Neural cell (in vitro differentiated cells): ENCODE results near the gene PEX7. TPM values are rescaled to one million over a fixed set of nuclear protein-coding genes. Genes with fewer than 3 reads are reported as not detected.

Experiments used
- H2AFZ ChIP-seq: fragments of 200-600, 300-800 bp; sonication (generic), shearing (Covaris generic); 2 replicates; pipeline ENCODE4 v1.6.0; 2014; ENCODE audit warnings: low read depth, mild to moderate bottlenecking, antibody characterized with exemption, low read length, moderate library complexity
- H3F3A ChIP-seq: fragments of 200-600 bp; shearing (Covaris generic); 2 replicates; pipeline ENCODE4 v1.6.1; 2016; ENCODE audit warnings: mild to moderate bottlenecking, moderate library complexity, mixed read lengths, antibody characterized with exemption, low read length; ENCODE audit not compliant: insufficient read depth, poor library complexity, severe bottlenecking
- H3K27ac ChIP-seq: fragments of 200-600, 300-800 bp; sonication (generic), shearing (Covaris generic); 2 replicates; pipeline ENCODE4 v1.5.1; 2014; ENCODE audit warnings: mild to moderate bottlenecking, low read length, moderate library complexity
- H3K27me3 ChIP-seq: fragments of 300-800, 200-600 bp; sonication (generic), shearing (Covaris generic); 2 replicates; pipeline ENCODE4 v1.6.0; 2014; ENCODE audit warnings: mild to moderate bottlenecking, low read depth, low read length, moderate library complexity; ENCODE audit not compliant: insufficient read depth
- H3K36me3 ChIP-seq: fragments of 300-800, 200-600 bp; sonication (generic), shearing (Covaris generic); 2 replicates; pipeline ENCODE4 v1.5.1; 2014; ENCODE audit warnings: mild to moderate bottlenecking, antibody characterized with exemption, low read length, moderate library complexity; ENCODE audit not compliant: insufficient read depth
- H3K4me2 ChIP-seq: fragments of 300-800, 200-600 bp; sonication (generic), shearing (Covaris generic); 2 replicates; pipeline ENCODE4 v1.6.0; 2014; ENCODE audit warnings: mild to moderate bottlenecking, low read length
- H3K4me3 ChIP-seq: fragments of 300-800, 200-600 bp; sonication (generic), shearing (Covaris generic); 2 replicates; pipeline ENCODE4 v1.5.1; 2014; ENCODE audit warnings: mild to moderate bottlenecking, low read length, moderate library complexity
- H3K79me2 ChIP-seq: fragments of 200-600 bp; shearing (Covaris generic); replicated peaks from 2 replicates; pipeline ENCODE4 v1.6.0; 2014; ENCODE audit warnings: mild to moderate bottlenecking, low read length, moderate library complexity; ENCODE audit not compliant: insufficient read depth
- H3K9ac ChIP-seq: fragments of 300-800, 200-600 bp; sonication (generic), shearing (Covaris generic); 2 replicates; pipeline ENCODE4 v1.6.1; 2016; ENCODE audit warnings: mild to moderate bottlenecking, low read length, mixed read lengths
- H3K9me2 ChIP-seq: fragments of 200-600 bp; shearing (Covaris generic); 2 replicates; pipeline ENCODE4 v1.6.1; 2016; ENCODE audit warnings: mild to moderate bottlenecking, low read length, mixed read lengths; ENCODE audit not compliant: insufficient read depth
- H3K9me3 ChIP-seq: fragments of 200-600, 300-800 bp; sonication (generic), shearing (Covaris generic); 2 replicates; pipeline ENCODE4 v1.6.1; 2016; ENCODE audit warnings: mild to moderate bottlenecking, mixed run types, low read length, moderate library complexity, mixed read lengths
- H4K20me1 ChIP-seq: fragments of 200-600 bp; shearing (Covaris generic); 2 replicates; pipeline ENCODE4 v1.6.1; 2016; ENCODE audit warnings: mild to moderate bottlenecking, mixed run types; ENCODE audit not compliant: insufficient read depth
- CTCF ChIP-seq: fragments of 450-650 bp; IDR thresholded peaks from 2 replicates; pipeline ENCODE4 v1.5.1; 2014; ENCODE audit warnings: antibody characterized with exemption, mild to moderate bottlenecking, moderate library complexity; ENCODE audit not compliant: poor library complexity, severe bottlenecking
- EP300 ChIP-seq: fragments of 450-650 bp; conservative IDR thresholded peaks from 2 replicates; pipeline ENCODE4 v1.6.1; 2014; ENCODE audit warnings: antibody characterized with exemption, mild to moderate bottlenecking, moderate library complexity; ENCODE audit not compliant: poor library complexity, severe bottlenecking
- EZH2 ChIP-seq: fragments of 200-600, 300-800 bp; shearing (Covaris generic), sonication (generic); IDR thresholded peaks from 2 replicates; pipeline ENCODE4 v1.6.1; 2014; ENCODE audit warnings: antibody characterized with exemption, low read length, borderline replicate concordance, mild to moderate bottlenecking; ENCODE audit not compliant: insufficient read depth, poor library complexity, severe bottlenecking
- POLR2AphosphoS5 ChIP-seq: IDR thresholded peaks from 2 replicates; pipeline ENCODE4 v1.6.1; 2012
- RAD21 ChIP-seq: fragments of 450-650 bp; conservative IDR thresholded peaks from 2 replicates; pipeline ENCODE4 v1.6.1; 2014; ENCODE audit warnings: antibody characterized with exemption, mild to moderate bottlenecking, moderate library complexity
- REST ChIP-seq: IDR thresholded peaks from 2 replicates; pipeline ENCODE4 v1.6.1; 2012; ENCODE audit warnings: borderline replicate concordance
- SMC3 ChIP-seq: fragments of 450-650 bp; conservative IDR thresholded peaks from 2 replicates; pipeline ENCODE4 v1.6.1; 2014; ENCODE audit warnings: antibody characterized with exemption, mild to moderate bottlenecking, moderate library complexity; ENCODE audit not compliant: poor library complexity
- TAF1 ChIP-seq: IDR thresholded peaks from 2 replicates; pipeline ENCODE4 v1.6.1; 2012; ENCODE audit warnings: low read depth
- polyA plus RNA-seq: library from polyadenylated mRNA; depleted of rRNA; stranded (reverse); fragments of >200 nt; gene quantifications from 2 replicates; pipeline ENCODE4 v1.2.3, GENCODE V29; 2014
- small RNA-seq, 3 experiments: library from RNA; depleted of rRNA; stranded (forward); fragments of <200 nt; gene quantifications; one replicate each; pipeline ENCODE3, GENCODE V24; 2012

PEX7 gene
- polyA plus RNA-seq, 1 donor from 2014 or later = 10.8 TPM

GRCh38 chr6:136963259-136963658 lies 140.9 kb downstream of the PEX7 start:
- no peaks in the 10 kb centered on the region for H3F3A ChIP-seq
- no peaks in the 10 kb centered on the region for H3K9me3 ChIP-seq
- no peak for TF ChIP-seq REST
- no peak for TF ChIP-seq POLR2AphosphoS5
- no peak for TF ChIP-seq SMC3
- no peak for TF ChIP-seq TAF1
- TF ChIP-seq EP300 = no peak
- TF ChIP-seq CTCF = no peak
- no peak for TF ChIP-seq EZH2
- TF ChIP-seq RAD21 = no peak
- no peaks in the 10 kb centered on the region for H3K36me3 ChIP-seq
- H3K4me3 ChIP-seq = no peak overlapping the region
- H3K27ac ChIP-seq = no peak overlapping the region
- no peaks in the 10 kb centered on the region for H3K27me3 ChIP-seq
- no peaks in the 10 kb centered on the region for H3K79me2 ChIP-seq
- H4K20me1 ChIP-seq = no peaks in the 10 kb centered on the region
- H3K9me2 ChIP-seq = no peaks in the 10 kb centered on the region
- H3K4me2 ChIP-seq = no peak overlapping the region
- no peak overlapping the region for H3K9ac ChIP-seq
- H2AFZ ChIP-seq = no peak overlapping the region

Small RNA genes lying within 50 kb of the gene (small RNA-seq; reads per million reads assigned to genes)
- gene RF00019 (0 to 1.2 (median 0) reads per million in 3 experiments), gene RF00443 (0 reads per million in 3 experiments)

Other genes with a start within 250 kb of the PEX7 start
- gene MAP3K5, start 30.1 kb upstream of the PEX7 start, polyA plus RNA-seq = 1.4 and 2.0 TPM in 2 replicates
- 0.56 TPM in 1 of 2 replicates, not detected in the other for gene SLC35D3, start 99.7 kb downstream of the PEX7 start, polyA plus RNA-seq
- gene IL20RA, start 222.4 kb downstream of the PEX7 start, polyA plus RNA-seq = not detected in 2 replicates